SH-SY5Y (cell line): ENCODE measurements around the gene PDF.

Source experiments
- GATA2 ChIP-seq: IDR thresholded peaks from 2 replicates; pipeline ENCODE4 v1.6.1; 2011; ENCODE audit warnings: mild to moderate bottlenecking, low read depth, low read length
- GATA3 ChIP-seq: IDR thresholded peaks from 2 replicates; pipeline ENCODE4 v1.6.1; 2011; ENCODE audit warnings: low read depth, mild to moderate bottlenecking, low read length, moderate library complexity

GRCh38 chr16:69329369-69330285 lies 761 bp downstream of the PDF start:
- no peak for TF ChIP-seq GATA2
- TF ChIP-seq GATA3: no peak
